ENCODE data around the gene RASGRF2.
A peak's percentile ranks its signal among the peaks of the same experiment; 100 is the strongest.

Gene RASGRF2

GRCh38 chr5:80920333-80920732, 39.8 kb upstream of the RASGRF2 start:
- no peak overlapping the region for H3K4me3 Mint-ChIP-seq
- no peaks in the 10 kb centered on the region for H3K36me3 Mint-ChIP-seq (ENCODE audit: low read depth)
- H3K4me1 Mint-ChIP-seq = no peaks in the 10 kb centered on the region
- no peak for TF ChIP-seq CTCF (IDR thresholded peaks at IDR 0.05)
- no peaks in the 10 kb centered on the region for H3K9me3 Mint-ChIP-seq
- peaks cover 8% of the 10 kb centered on the region for H3K27me3 Mint-ChIP-seq (ENCODE audit: low read depth, poor library complexity)
- no peak overlapping the region for H3K27ac Mint-ChIP-seq
- no peak for DNase-seq

DNA sequence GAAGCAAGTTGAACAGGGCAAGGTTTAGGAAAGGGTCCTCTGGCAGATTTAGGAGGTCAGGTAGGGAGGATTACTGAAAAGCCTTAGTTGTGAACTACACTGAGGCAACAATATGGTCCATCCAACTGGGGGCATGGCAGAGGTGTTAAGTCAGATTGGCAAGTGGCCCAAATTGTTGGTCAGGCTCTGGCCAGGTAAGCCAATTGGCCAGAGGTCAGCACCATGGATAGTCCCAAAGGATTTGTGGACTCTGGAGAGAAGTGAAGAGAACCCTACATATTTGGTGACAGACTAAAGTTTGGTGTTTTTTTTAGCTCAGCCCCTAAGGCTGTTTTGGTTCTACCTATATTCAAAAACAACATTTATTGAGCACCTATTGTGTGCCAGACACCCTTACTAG, 39.1 kb upstream of the RASGRF2 start:
- Mint-ChIP-seq H3K27ac (no peak overlapping the region), H3K4me1 (no peaks in the 10 kb centered on the region), H3K4me3 (no peak overlapping the region), H3K9me3 (no peaks in the 10 kb centered on the region), H3K27me3 (ENCODE audit: low read depth, poor library complexity) (peaks cover 5% of the 10 kb centered on the region), H3K36me3 (ENCODE audit: low read depth) (no peaks in the 10 kb centered on the region)
- no peak for TF ChIP-seq CTCF (IDR thresholded peaks at IDR 0.05)
- peak; percentile 8 for DNase-seq

DNA sequence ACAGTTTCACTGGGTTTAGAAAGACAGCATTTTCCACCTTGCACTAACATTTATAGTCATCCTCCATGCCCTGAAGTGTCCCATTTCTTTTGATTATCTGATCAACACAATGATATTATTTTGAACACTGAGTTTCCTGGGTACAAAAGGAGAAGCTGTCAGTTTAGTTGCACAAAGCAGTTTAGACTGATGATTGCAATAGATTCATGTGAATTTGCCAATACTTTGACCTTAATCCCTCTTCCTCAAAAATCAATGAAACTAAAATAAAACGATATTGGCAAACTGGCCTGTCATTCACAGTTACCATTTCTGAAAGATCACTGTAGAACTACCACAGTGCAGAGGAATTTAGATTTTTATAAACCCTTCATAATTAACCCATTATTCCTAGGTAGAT, 34.2 kb upstream of the RASGRF2 start:
- TF ChIP-seq CTCF (IDR thresholded peaks at IDR 0.05) = no peak
- H3K27ac Mint-ChIP-seq = no peak overlapping the region
- H3K4me1 Mint-ChIP-seq = no peaks in the 10 kb centered on the region
- no peak overlapping the region for H3K4me3 Mint-ChIP-seq
- DNase-seq = no peak
- no peaks in the 10 kb centered on the region for H3K36me3 Mint-ChIP-seq (ENCODE audit: low read depth)
- H3K9me3 Mint-ChIP-seq = no peaks in the 10 kb centered on the region
- peaks cover 2% of the 10 kb centered on the region for H3K27me3 Mint-ChIP-seq (ENCODE audit: low read depth, poor library complexity)

DNA sequence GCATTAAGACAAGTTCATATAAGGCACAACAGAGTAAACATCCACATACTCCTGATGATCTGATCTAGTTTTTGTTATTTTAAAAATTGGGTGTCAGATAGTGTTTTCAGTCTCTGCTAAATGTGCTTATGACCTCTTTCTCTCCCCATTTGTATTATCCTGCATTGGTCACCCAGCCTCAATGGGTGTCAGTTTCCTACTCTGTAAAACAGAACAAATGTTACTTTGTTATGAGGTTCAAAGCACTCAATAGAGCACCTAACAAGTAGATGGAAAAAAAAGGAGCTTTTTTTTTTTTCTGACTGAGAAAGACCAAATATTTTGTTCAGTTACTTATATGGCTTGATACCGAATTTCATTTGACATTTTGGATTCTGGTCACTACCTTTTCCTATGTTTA, 33.6 kb upstream of the RASGRF2 start:
- H3K4me1 Mint-ChIP-seq = no peaks in the 10 kb centered on the region
- H3K27ac Mint-ChIP-seq = no peak overlapping the region
- TF ChIP-seq CTCF (IDR thresholded peaks at IDR 0.05) = no peak
- peaks cover 5% of the 10 kb centered on the region for H3K27me3 Mint-ChIP-seq (ENCODE audit: low read depth, poor library complexity)
- H3K9me3 Mint-ChIP-seq = no peaks in the 10 kb centered on the region
- H3K4me3 Mint-ChIP-seq = no peak overlapping the region
- H3K36me3 Mint-ChIP-seq (ENCODE audit: low read depth) = no peaks in the 10 kb centered on the region
- DNase-seq = no peak

DNA sequence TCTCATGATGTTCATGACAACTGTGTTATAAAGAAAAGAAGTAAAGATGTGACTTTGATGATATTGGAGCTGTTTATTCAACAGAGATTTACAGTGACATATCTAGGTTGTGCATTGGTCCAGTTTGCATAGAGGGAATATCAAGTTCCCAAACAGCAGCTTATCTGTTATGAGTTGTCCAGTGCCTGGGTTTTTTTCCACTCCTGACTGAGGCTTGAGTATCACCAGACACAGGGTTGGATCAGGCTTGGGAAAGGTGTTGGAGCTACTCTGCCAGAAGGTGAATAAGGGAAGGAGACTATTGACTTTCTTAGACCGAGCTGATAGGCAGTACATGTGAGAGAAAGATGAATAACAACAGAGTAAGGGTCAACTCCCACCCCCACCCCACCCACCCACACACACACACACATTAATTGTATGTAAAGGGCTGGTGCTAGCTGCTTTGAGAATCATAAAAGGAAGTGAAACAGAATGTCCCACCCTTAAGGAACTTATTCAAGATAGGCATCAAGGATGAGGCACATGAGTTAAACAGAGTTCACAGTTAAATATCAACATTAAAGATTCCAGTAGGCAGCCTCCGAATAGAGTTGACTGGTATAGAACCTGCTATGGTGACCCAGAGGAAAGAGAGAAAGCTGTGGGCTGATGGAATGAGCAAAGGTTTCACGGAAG, 33.0 kb upstream of the RASGRF2 start:
- H3K27ac Mint-ChIP-seq = no peak overlapping the region
- no peaks in the 10 kb centered on the region for H3K36me3 Mint-ChIP-seq (ENCODE audit: low read depth)
- no peak for DNase-seq
- no peak overlapping the region for H3K4me3 Mint-ChIP-seq
- no peaks in the 10 kb centered on the region for H3K4me1 Mint-ChIP-seq
- no peaks in the 10 kb centered on the region for H3K9me3 Mint-ChIP-seq
- H3K27me3 Mint-ChIP-seq (ENCODE audit: low read depth, poor library complexity) = peaks cover 5% of the 10 kb centered on the region
- no peak for TF ChIP-seq CTCF (IDR thresholded peaks at IDR 0.05)

DNA sequence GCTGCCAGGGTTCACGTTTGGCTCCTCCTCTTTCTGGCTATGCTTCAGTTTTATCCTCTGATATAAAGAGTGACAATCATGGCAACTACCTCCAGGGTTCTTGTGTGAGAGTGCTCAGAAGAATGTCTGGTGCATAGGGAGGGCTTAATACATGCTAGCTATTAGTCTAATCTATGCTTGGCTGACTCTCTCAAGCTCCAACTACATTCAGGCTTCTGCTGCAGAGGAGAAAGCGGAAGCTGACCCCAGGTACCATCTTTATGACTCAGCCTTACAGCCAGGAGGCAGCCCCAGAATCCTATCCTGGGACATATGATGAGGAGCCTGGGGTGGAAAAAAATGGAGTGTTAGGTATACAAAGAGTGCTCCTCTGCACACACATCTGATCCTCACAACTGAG, 32.1 kb upstream of the RASGRF2 start:
- H3K27ac Mint-ChIP-seq = no peak overlapping the region
- TF ChIP-seq CTCF (IDR thresholded peaks at IDR 0.05) = no peak
- H3K36me3 Mint-ChIP-seq (ENCODE audit: low read depth) = no peaks in the 10 kb centered on the region
- peaks cover 5% of the 10 kb centered on the region for H3K27me3 Mint-ChIP-seq (ENCODE audit: low read depth, poor library complexity)
- DNase-seq = no peak
- no peak overlapping the region for H3K4me3 Mint-ChIP-seq
- no peaks in the 10 kb centered on the region for H3K4me1 Mint-ChIP-seq
- no peaks in the 10 kb centered on the region for H3K9me3 Mint-ChIP-seq

Data from nephron progenitor cell (in vitro differentiated cells).